ENCODE results near the gene TFCP2L1.

Gene TFCP2L1

GRCh38 chr2:121173806-121174205, 111.2 kb downstream of the TFCP2L1 start:
- CTCF ChIA-PET: no interaction called here
- no peak for DNase-seq (ENCODE audit: extremely low spot score)
- TF ChIP-seq BHLHE40 (IDR thresholded peaks at IDR 0.05; ENCODE audit: borderline replicate concordance): no peak
- no peak for TF ChIP-seq ARNT (IDR thresholded peaks at IDR 0.05)
- TF ChIP-seq SP1 (IDR thresholded peaks at IDR 0.05): no peak
- TF ChIP-seq ELF4 (IDR thresholded peaks at IDR 0.05): no peak
- TF ChIP-seq L3MBTL2 (conservative IDR thresholded peaks at IDR 0.05): no peak
- TF ChIP-seq TARDBP (IDR thresholded peaks at IDR 0.05): no peak
- no peak for TF ChIP-seq LEF1 (IDR thresholded peaks at IDR 0.05; ENCODE audit: borderline replicate concordance)
- no peak for TF ChIP-seq SUZ12 (IDR thresholded peaks at IDR 0.05)
- no peak for TF ChIP-seq FOXK2 (IDR thresholded peaks at IDR 0.05)
- no peak for TF ChIP-seq ZNF384 (IDR thresholded peaks at IDR 0.05)
- TF ChIP-seq FOXM1 (IDR thresholded peaks at IDR 0.05; ENCODE audit: borderline replicate concordance): no peak
- no peak for TF ChIP-seq FOXA1 (IDR thresholded peaks at IDR 0.05)
- TF ChIP-seq HDGF (IDR thresholded peaks at IDR 0.05; ENCODE audit: borderline replicate concordance): no peak
- no peak for TF ChIP-seq NFRKB (IDR thresholded peaks at IDR 0.05)
- TF ChIP-seq PKNOX1 (IDR thresholded peaks at IDR 0.05): no peak
- TF ChIP-seq CTBP1 (IDR thresholded peaks at IDR 0.05; ENCODE audit: borderline replicate concordance): no peak
- POLR2A ChIA-PET: no interaction called here

- TF ChIP-seq HDGF (IDR thresholded peaks at IDR 0.05; ENCODE audit: borderline replicate concordance): no peak
- TF ChIP-seq SUZ12 (IDR thresholded peaks at IDR 0.05): no peak
- TF ChIP-seq LEF1 (IDR thresholded peaks at IDR 0.05; ENCODE audit: borderline replicate concordance): no peak
- TF ChIP-seq ELF4 (IDR thresholded peaks at IDR 0.05): no peak
- no peak for TF ChIP-seq ARNT (IDR thresholded peaks at IDR 0.05)
- TF ChIP-seq FOXM1 (IDR thresholded peaks at IDR 0.05; ENCODE audit: borderline replicate concordance): no peak
- TF ChIP-seq NFRKB (IDR thresholded peaks at IDR 0.05): no peak
- no peak for TF ChIP-seq CTBP1 (IDR thresholded peaks at IDR 0.05; ENCODE audit: borderline replicate concordance)
- TF ChIP-seq L3MBTL2 (conservative IDR thresholded peaks at IDR 0.05): no peak
- TF ChIP-seq PKNOX1 (IDR thresholded peaks at IDR 0.05): no peak
- TF ChIP-seq TARDBP (IDR thresholded peaks at IDR 0.05): no peak
- ChIA-PET CTCF (no interaction called here), POLR2A (no interaction called here)
- no peak for DNase-seq (ENCODE audit: extremely low spot score)
These were observed 111.9 kb downstream of the TFCP2L1 start for GRCh38 chr2:121173112-121173511.

GRCh38 chr2:121172456-121172855, 112.5 kb downstream of the TFCP2L1 start:
- CTCF ChIA-PET: no interaction called here
- TF ChIP-seq ARNT (IDR thresholded peaks at IDR 0.05) (no peak), HDGF (IDR thresholded peaks at IDR 0.05; ENCODE audit: borderline replicate concordance) (no peak), L3MBTL2 (conservative IDR thresholded peaks at IDR 0.05) (no peak), CTBP1 (IDR thresholded peaks at IDR 0.05; ENCODE audit: borderline replicate concordance) (no peak), PKNOX1 (IDR thresholded peaks at IDR 0.05) (no peak), ZNF384 (IDR thresholded peaks at IDR 0.05) (no peak), BHLHE40 (IDR thresholded peaks at IDR 0.05; ENCODE audit: borderline replicate concordance) (no peak), FOXM1 (IDR thresholded peaks at IDR 0.05; ENCODE audit: borderline replicate concordance) (no peak), SP1 (IDR thresholded peaks at IDR 0.05) (no peak), SUZ12 (IDR thresholded peaks at IDR 0.05) (no peak), TARDBP (IDR thresholded peaks at IDR 0.05) (no peak), LEF1 (IDR thresholded peaks at IDR 0.05; ENCODE audit: borderline replicate concordance) (no peak), FOXK2 (IDR thresholded peaks at IDR 0.05) (no peak), NFRKB (IDR thresholded peaks at IDR 0.05) (no peak), FOXA1 (IDR thresholded peaks at IDR 0.05) (no peak), ELF4 (IDR thresholded peaks at IDR 0.05) (no peak)
- POLR2A ChIA-PET: no interaction called here
- no peak for DNase-seq (ENCODE audit: extremely low spot score)

GRCh38 chr2:121171625-121172119, 113.3 kb downstream of the TFCP2L1 start:
- DNase-seq (ENCODE audit: extremely low spot score): no peak
- ChIA-PET POLR2A (no interaction called here), CTCF (no interaction called here)
- TF ChIP-seq HDGF (IDR thresholded peaks at IDR 0.05; ENCODE audit: borderline replicate concordance): no peak
- no peak for TF ChIP-seq SP1 (IDR thresholded peaks at IDR 0.05)
- no peak for TF ChIP-seq L3MBTL2 (conservative IDR thresholded peaks at IDR 0.05)
- no peak for TF ChIP-seq ARNT (IDR thresholded peaks at IDR 0.05)
- no peak for TF ChIP-seq BHLHE40 (IDR thresholded peaks at IDR 0.05; ENCODE audit: borderline replicate concordance)
- no peak for TF ChIP-seq ZNF384 (IDR thresholded peaks at IDR 0.05)
- TF ChIP-seq PKNOX1 (IDR thresholded peaks at IDR 0.05): no peak
- TF ChIP-seq NFRKB (IDR thresholded peaks at IDR 0.05): no peak
- TF ChIP-seq FOXM1 (IDR thresholded peaks at IDR 0.05; ENCODE audit: borderline replicate concordance): no peak
- TF ChIP-seq SUZ12 (IDR thresholded peaks at IDR 0.05): no peak
- TF ChIP-seq ELF4 (IDR thresholded peaks at IDR 0.05): no peak
- TF ChIP-seq TARDBP (IDR thresholded peaks at IDR 0.05): no peak
- TF ChIP-seq CTBP1 (IDR thresholded peaks at IDR 0.05; ENCODE audit: borderline replicate concordance): no peak
- no peak for TF ChIP-seq FOXK2 (IDR thresholded peaks at IDR 0.05)
- TF ChIP-seq LEF1 (IDR thresholded peaks at IDR 0.05; ENCODE audit: borderline replicate concordance): no peak

- CTCF ChIA-PET: no interaction called here
- POLR2A ChIA-PET: no interaction called here
- TF ChIP-seq FOXM1 (IDR thresholded peaks at IDR 0.05; ENCODE audit: borderline replicate concordance) (no peak), FOXK2 (IDR thresholded peaks at IDR 0.05) (no peak), L3MBTL2 (conservative IDR thresholded peaks at IDR 0.05) (no peak), ARNT (IDR thresholded peaks at IDR 0.05) (no peak), SP1 (IDR thresholded peaks at IDR 0.05) (no peak), LEF1 (IDR thresholded peaks at IDR 0.05; ENCODE audit: borderline replicate concordance) (no peak), ZNF384 (IDR thresholded peaks at IDR 0.05) (no peak), CTBP1 (IDR thresholded peaks at IDR 0.05; ENCODE audit: borderline replicate concordance) (no peak), BHLHE40 (IDR thresholded peaks at IDR 0.05; ENCODE audit: borderline replicate concordance) (no peak), PKNOX1 (IDR thresholded peaks at IDR 0.05) (no peak), SUZ12 (IDR thresholded peaks at IDR 0.05) (no peak), ELF4 (IDR thresholded peaks at IDR 0.05) (no peak), TARDBP (IDR thresholded peaks at IDR 0.05) (no peak), HDGF (IDR thresholded peaks at IDR 0.05; ENCODE audit: borderline replicate concordance) (no peak), FOXA1 (IDR thresholded peaks at IDR 0.05) (no peak), NFRKB (IDR thresholded peaks at IDR 0.05) (no peak)
- DNase-seq (ENCODE audit: extremely low spot score): no peak
These were observed 114.4 kb downstream of the TFCP2L1 start for GRCh38 chr2:121170577-121170976.
